ENCODE results near the gene OSBPL9. TPM values are rescaled to one million over a fixed set of nuclear protein-coding genes. Genes with fewer than 3 reads are reported as not detected.

OSBPL9 gene, protein sequence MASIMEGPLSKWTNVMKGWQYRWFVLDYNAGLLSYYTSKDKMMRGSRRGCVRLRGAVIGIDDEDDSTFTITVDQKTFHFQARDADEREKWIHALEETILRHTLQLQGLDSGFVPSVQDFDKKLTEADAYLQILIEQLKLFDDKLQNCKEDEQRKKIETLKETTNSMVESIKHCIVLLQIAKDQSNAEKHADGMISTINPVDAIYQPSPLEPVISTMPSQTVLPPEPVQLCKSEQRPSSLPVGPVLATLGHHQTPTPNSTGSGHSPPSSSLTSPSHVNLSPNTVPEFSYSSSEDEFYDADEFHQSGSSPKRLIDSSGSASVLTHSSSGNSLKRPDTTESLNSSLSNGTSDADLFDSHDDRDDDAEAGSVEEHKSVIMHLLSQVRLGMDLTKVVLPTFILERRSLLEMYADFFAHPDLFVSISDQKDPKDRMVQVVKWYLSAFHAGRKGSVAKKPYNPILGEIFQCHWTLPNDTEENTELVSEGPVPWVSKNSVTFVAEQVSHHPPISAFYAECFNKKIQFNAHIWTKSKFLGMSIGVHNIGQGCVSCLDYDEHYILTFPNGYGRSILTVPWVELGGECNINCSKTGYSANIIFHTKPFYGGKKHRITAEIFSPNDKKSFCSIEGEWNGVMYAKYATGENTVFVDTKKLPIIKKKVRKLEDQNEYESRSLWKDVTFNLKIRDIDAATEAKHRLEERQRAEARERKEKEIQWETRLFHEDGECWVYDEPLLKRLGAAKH
- 62.1 TPM for polyA plus RNA-seq (ENCODE audit: insufficient read length)

DNA sequence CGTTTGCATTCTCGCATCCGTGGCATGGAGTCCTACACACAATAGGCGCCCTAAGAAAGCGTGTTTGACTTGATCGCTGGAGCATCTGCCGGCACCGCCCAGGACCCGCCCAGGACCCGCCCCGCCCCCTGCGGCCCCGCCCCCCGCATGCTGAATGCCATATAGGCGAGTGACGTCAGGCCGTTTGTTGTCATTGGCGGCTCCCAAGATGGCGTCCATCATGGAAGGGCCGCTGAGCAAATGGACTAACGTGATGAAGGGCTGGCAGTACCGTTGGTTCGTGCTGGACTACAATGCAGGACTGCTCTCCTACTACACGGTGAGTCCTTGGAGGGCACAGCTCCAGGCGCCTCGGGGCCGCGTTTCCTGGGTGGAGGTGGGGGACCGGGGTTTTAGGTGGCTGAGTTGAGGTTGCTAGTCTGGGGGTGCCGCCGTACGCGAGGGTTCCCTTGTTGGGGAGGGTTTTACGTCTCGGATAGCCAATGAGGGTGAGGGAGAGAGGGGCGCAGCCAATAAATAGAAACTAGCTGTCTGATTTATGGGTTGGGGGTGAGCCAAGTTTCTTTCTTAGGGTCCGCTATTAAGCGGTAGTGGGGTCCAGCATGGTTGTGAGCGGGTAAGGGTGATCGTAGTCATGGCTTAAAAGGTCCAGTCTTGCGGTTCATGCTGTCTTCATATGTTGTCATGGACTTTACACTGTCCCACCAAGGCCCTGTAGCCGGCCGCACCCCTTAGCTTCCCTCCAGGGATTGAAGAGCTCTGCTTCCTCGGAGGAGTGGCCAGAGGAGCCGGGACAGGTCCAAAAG is at the start of gene OSBPL9:
Gene OSBPL9, plus strand, starts transcription at position 190 of the 806 bp plus-strand sequence. Its CDS starts 19 bp downstream, at position 209.
- DNase-seq: peak; percentile 90

GRCh38 chr1:51567653-51568052 is 49.2 kb upstream of the OSBPL9 start:
- no peak for DNase-seq

- no peak for DNase-seq
These were observed 48.5 kb upstream of the OSBPL9 start for GRCh38 chr1:51568231-51568935.

DNA sequence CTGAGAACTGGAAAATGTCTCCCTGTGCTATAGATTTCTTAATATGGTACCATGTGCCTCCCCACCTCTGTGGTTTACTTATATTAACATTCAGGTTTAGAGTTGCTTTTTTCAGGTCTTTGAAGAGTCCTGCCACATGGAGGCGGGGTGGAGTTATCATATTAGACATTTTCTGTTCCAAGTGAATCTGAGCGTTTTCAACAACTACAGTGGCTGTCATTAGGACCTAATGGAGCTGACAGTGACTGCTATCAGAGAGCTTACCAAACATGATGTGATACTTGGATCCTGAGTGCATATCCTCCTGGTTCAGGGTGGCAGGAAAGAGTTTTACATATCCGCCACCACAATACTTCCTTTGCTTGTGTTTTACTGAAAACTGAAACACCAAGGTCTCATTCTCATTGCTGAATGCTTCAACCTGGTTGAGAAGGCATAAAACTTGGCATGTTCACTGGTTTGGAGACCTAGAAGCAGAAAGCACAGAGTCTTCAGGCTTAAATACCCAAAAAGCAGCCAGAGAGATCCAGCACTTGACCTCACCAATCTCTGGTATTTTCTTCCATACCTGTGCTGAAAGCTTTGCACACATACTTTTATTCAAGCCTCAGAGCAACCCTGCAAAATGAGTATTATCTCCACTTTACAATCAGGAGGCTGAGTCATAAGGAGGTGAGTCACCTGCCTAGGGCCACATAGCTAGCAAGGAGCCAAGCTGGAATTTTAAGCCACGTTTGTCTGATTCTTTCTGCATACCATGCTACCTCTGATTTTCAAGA is 47.4 kb upstream of the OSBPL9 start:
- DNase-seq: no peak

- no peak for DNase-seq
These were observed 46.7 kb upstream of the OSBPL9 start for GRCh38 chr1:51570063-51570710.

GRCh38 chr1:51572365-51572764 is 44.5 kb upstream of the OSBPL9 start:
- peak; percentile 8 for DNase-seq

DNA sequence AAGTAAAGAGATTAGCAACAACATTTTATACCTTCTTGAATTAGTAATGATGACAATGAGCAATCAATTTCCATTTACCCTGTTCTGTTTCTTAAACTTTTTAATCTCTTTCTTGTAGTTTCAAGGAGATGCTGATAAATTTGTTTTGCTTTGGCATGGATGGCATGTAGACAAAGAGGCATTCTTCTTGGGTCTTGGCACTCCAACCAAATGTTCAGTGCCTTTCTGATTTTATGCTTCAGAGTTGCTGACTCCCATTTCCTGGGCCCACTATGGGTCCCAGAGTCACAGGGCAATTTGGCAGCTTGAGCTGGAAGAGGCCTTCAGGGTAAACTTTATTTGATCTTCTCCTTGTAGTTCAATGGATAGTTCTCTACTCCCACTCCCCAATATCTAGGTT is 42.1 kb upstream of the OSBPL9 start:
- DNase-seq: no peak

- DNase-seq: no peak
These were observed 41.3 kb upstream of the OSBPL9 start for GRCh38 chr1:51575406-51576084.

DNA sequence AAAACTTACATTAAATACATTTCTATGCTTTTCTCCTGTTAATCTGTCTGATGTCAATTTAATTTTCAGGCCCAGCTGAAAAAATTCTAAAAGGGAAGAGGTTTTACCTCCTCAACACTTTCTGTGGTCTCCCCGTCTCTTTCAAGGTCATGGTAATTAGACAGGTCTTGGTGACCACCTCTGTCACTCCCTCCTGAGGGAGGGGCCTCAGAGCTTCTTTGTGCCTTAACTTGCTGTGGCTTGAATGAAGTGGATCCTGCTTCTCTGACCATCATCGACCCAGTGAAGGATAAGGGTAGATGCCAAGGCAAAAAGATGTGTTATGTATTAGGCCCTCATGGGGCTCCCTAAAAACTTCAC is 40.8 kb upstream of the OSBPL9 start:
- no peak for DNase-seq

DNA sequence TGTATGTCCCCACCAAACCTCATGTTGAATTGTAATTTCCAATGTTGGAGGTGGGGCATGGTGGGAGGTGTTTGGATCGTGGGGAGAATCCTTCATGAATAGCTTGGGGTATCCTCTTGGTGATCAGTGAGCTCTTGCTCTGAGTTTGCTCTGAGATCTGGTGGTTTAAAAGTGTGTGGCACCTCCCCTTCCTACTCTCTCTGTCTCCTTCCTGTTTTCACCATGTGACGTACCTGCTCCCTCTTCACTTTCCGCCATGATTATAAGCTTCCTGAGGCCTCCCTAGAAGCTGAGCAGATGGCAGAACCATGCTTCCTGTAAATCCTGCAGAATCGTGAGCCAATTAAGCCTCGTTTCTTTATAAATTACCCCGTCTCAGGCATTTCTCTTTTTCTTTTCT is 40.0 kb upstream of the OSBPL9 start:
- DNase-seq: no peak

DNA sequence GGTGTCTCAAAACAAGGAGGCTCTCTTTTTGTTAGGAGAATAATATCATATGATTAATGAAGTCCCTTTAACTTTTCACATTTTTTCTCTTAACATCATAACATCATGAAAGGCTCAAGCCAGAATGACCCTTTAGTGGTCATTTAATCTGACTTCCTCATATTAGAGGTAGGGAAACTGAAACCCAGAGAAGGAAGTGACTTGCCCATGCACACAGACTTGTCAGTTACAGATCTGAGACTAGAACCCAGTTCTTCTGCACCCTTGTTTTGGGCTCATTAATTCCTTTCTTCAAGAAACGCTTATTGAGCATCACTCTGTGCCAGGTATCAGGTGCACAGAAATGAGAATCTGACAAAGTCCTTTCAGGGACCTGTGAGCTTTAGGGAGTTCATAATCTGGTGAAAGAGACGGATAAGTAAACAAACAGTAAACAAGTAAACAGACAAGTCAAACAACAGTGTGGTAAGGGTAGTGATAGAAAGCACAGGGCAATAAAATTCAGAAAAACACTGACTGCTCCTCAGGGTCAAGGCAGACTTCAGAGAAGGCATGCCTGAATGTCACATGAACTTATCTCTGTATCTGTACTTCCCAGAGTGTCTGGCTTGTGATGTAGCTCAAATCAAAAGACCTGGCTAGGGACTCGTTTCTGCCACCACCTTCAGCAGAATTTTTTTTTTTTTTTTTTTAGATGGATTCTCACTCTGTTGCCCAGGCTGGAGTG is 38.3 kb upstream of the OSBPL9 start:
- no peak for DNase-seq

DNA sequence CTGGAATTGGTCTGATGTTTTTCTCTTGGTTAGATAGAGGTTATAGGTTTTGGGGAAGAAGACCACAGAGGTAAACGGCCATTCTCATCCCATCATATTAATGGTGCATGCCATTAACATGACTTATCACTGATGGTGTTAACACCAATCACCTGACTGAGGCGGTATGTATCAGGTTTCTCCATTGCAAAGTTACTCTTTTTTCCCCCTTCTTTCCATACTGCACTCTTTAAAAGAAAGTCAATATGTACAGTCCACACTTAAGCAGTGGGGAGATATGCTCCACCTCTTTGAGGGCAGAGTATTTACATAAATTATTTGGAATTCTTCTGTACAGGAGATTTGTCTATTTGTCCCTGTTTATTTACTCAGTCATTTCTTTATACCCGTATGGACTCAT is 35.7 kb upstream of the OSBPL9 start:
- DNase-seq: no peak

DNA sequence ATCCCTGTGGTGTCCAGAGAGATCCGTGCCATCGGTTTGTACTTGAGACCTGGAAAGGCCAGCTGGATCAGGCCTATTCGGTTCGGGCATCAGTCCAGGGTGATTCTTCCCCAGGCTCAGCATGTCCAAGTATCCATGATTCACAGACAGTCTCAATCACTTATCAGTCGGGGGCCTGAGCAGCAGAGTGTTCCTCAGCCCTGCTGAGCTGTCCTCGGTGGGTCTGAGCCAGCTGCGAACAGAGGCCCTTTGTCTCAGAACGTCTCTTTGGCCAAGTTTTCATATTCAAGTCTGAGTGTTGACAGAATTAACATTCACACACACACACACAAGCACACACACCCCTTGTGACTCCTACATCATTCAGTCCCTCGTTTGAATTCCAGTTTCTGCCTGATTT is 33.4 kb upstream of the OSBPL9 start:
- DNase-seq: peak; percentile 55

GRCh38 chr1:51584021-51584420 is 32.9 kb upstream of the OSBPL9 start:
- no peak for DNase-seq

- DNase-seq: no peak
These were observed 24.2 kb upstream of the OSBPL9 start for GRCh38 chr1:51592711-51593110.

GRCh38 chr1:51594716-51595115 is 22.2 kb upstream of the OSBPL9 start:
- no peak for DNase-seq

DNA sequence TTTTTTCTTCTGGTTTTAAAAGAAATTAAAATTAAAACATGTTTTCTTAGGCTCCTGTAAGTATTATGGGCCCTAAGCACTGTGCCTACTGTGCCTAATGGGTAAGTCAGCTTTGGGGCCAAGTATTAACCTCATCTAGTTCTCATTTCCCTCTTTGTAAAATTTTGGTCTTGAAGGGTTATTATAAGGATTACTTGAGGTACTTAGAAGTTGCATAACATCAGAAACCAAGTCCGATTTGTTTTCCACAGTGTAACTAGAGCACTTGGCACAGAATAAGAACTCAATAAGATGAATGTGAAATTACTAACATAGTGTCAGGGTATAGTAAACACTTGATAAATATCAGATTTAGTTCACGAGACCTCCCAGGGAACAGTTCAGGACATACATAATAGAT is 16.4 kb upstream of the OSBPL9 start:
- no peak for DNase-seq

GRCh38 chr1:51600965-51601364 is 15.9 kb upstream of the OSBPL9 start:
- no peak for DNase-seq

DNA sequence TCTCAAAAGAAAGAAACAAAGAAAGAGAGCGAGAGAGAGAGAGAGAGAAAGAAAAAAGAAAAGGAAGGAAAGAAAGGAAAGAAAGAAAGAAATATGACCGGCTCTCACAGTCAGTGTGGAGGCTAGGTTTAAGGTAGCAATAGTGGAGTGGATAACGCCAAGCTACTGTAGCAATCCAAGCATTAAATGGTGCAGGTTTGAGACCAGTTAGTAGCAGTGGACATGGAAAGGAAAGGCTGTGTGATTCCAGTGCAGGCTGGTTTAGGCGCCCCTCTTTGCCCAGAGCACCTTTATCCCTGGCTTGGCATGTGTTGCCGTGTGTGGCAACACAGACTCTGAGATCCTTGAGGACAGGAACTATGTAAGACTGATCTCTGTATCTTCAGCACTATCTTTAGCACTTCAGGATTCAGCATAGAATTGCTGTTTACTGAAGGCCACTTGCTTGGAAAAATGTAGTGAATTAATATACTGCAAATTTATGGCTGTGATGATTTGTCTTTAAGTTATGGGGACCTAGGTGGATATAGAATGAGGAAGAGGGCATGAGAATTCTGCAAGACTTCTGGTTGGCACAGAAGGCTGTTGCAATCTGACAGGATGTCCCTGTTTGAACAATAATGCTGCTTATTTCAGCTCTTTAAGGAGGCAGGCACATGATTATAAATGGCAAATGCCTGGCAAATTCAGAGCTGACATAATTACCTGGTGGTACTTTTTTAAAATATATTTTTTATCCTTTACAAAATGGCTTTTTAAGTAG is 10.8 kb upstream of the OSBPL9 start:
- DNase-seq: no peak
